WTC11 (cell line): ENCODE measurements around the gene PEAK1.

ENCODE experiments used
- CBFB ChIP-seq: sonication (generic); formaldehyde crosslinking; IDR thresholded peaks from 2 replicates; pipeline ENCODE4 v1.8.1; 2022; ENCODE audit warnings: mild to moderate bottlenecking, low read depth, missing genetic modification reagents
- CREB1 ChIP-seq: sonication (generic); formaldehyde crosslinking; IDR thresholded peaks from 2 replicates; pipeline ENCODE4 v1.8.0; 2023; ENCODE audit warnings: mild to moderate bottlenecking, missing genetic modification reagents
- ESRRA ChIP-seq: sonication (generic); formaldehyde crosslinking; IDR thresholded peaks from 2 replicates; pipeline ENCODE4 v1.8.1; 2022; ENCODE audit warnings: mild to moderate bottlenecking, missing genetic modification reagents, borderline replicate concordance
- FOXP1 ChIP-seq: sonication (generic); formaldehyde crosslinking; IDR thresholded peaks from 2 replicates; pipeline ENCODE4 v1.8.0; 2022; ENCODE audit warnings: missing genetic modification reagents, mild to moderate bottlenecking, moderate library complexity, borderline replicate concordance
- NR1H2 ChIP-seq: sonication (generic); formaldehyde crosslinking; IDR thresholded peaks from 2 replicates; pipeline ENCODE4 v1.9.0; 2021; ENCODE audit warnings: mild to moderate bottlenecking, moderate library complexity, missing genetic modification reagents
- TEAD1 ChIP-seq: sonication (generic); formaldehyde crosslinking; IDR thresholded peaks from 2 replicates; pipeline ENCODE4 v1.8.0; 2022; ENCODE audit warnings: mild to moderate bottlenecking, missing genetic modification reagents
- ZNF121 ChIP-seq: sonication (generic); formaldehyde crosslinking; IDR thresholded peaks from 2 replicates; pipeline ENCODE4 v1.8.0; 2023; ENCODE audit warnings: missing genetic modification reagents
- TF ChIP-seq, protein P1 (sequence below): fragments of 200-600 bp; IDR thresholded peaks from 2 replicates; pipeline ENCODE4 v1.8.0; 2022; ENCODE audit warnings: antibody characterized with exemption
- TF ChIP-seq, protein P2 (sequence below): sonication (generic); formaldehyde crosslinking; IDR thresholded peaks from 2 replicates; pipeline ENCODE4 v1.8.1; 2023; ENCODE audit warnings: mild to moderate bottlenecking, missing genetic modification reagents
- TF ChIP-seq, protein P3 (sequence below): sonication (generic); formaldehyde crosslinking; IDR thresholded peaks from 2 replicates; pipeline ENCODE4 v1.8.0; 2023; ENCODE audit warnings: missing genetic modification reagents
- TF ChIP-seq, protein P4 (sequence below): sonication (generic); formaldehyde crosslinking; IDR thresholded peaks from 2 replicates; pipeline ENCODE4 v1.8.0; 2022; ENCODE audit warnings: mild to moderate bottlenecking, missing genetic modification reagents
- TF ChIP-seq, protein P5 (sequence below): sonication (generic); formaldehyde crosslinking; IDR thresholded peaks from 2 replicates; pipeline ENCODE4 v1.8.1; 2022; ENCODE audit warnings: low read depth, mild to moderate bottlenecking, moderate library complexity, missing genetic modification reagents, borderline replicate concordance
- TF ChIP-seq, protein P6 (sequence below): sonication (generic); formaldehyde crosslinking; IDR thresholded peaks from 2 replicates; pipeline ENCODE4 v1.8.1; 2022; ENCODE audit warnings: missing genetic modification reagents, borderline replicate concordance

DNA sequence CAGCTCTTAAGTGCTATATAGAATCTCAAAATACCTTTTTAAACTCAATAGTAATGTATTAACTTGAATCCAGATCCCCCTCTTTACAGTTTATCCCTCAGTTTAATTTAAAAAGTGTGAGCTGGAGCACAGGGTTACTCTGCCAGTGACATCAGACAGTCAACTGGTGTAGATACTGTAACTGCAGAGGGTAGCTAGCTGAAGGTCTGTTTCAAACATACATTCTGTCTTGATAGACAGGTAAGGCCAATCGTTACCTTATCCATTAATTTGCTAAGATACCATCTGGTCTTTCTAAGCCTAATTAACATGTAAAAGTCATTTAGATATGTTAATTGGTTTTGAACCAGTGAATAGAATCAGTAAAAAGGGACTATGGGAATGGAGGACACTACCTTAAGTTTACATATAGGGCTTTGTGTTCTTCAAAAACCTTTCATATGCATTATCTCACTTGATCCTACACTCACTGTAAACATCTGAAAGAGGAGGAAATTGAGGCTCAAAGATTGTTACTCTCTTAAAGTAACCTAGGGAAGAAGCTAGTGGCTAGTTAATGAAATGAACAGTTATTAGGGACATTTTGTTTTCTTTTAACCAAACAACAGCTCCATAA, 289.5 kb downstream of the PEAK1 start:
- TF ChIP-seq, protein P1, sequence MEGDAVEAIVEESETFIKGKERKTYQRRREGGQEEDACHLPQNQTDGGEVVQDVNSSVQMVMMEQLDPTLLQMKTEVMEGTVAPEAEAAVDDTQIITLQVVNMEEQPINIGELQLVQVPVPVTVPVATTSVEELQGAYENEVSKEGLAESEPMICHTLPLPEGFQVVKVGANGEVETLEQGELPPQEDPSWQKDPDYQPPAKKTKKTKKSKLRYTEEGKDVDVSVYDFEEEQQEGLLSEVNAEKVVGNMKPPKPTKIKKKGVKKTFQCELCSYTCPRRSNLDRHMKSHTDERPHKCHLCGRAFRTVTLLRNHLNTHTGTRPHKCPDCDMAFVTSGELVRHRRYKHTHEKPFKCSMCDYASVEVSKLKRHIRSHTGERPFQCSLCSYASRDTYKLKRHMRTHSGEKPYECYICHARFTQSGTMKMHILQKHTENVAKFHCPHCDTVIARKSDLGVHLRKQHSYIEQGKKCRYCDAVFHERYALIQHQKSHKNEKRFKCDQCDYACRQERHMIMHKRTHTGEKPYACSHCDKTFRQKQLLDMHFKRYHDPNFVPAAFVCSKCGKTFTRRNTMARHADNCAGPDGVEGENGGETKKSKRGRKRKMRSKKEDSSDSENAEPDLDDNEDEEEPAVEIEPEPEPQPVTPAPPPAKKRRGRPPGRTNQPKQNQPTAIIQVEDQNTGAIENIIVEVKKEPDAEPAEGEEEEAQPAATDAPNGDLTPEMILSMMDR, result no peak
- no peak for TF ChIP-seq ZNF121
- TF ChIP-seq FOXP1, result no peak
- TF ChIP-seq, protein P2, sequence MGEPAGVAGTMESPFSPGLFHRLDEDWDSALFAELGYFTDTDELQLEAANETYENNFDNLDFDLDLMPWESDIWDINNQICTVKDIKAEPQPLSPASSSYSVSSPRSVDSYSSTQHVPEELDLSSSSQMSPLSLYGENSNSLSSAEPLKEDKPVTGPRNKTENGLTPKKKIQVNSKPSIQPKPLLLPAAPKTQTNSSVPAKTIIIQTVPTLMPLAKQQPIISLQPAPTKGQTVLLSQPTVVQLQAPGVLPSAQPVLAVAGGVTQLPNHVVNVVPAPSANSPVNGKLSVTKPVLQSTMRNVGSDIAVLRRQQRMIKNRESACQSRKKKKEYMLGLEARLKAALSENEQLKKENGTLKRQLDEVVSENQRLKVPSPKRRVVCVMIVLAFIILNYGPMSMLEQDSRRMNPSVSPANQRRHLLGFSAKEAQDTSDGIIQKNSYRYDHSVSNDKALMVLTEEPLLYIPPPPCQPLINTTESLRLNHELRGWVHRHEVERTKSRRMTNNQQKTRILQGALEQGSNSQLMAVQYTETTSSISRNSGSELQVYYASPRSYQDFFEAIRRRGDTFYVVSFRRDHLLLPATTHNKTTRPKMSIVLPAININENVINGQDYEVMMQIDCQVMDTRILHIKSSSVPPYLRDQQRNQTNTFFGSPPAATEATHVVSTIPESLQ (CRISPR knock-in tag), result no peak
- TF ChIP-seq NR1H2, result no peak
- no peak for TF ChIP-seq ESRRA
- TF ChIP-seq CBFB, result no peak
- TF ChIP-seq CREB1 (CRISPR knock-in tag), result no peak
- TF ChIP-seq, protein P3, sequence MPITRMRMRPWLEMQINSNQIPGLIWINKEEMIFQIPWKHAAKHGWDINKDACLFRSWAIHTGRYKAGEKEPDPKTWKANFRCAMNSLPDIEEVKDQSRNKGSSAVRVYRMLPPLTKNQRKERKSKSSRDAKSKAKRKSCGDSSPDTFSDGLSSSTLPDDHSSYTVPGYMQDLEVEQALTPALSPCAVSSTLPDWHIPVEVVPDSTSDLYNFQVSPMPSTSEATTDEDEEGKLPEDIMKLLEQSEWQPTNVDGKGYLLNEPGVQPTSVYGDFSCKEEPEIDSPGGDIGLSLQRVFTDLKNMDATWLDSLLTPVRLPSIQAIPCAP, result no peak
- TF ChIP-seq, protein P4, sequence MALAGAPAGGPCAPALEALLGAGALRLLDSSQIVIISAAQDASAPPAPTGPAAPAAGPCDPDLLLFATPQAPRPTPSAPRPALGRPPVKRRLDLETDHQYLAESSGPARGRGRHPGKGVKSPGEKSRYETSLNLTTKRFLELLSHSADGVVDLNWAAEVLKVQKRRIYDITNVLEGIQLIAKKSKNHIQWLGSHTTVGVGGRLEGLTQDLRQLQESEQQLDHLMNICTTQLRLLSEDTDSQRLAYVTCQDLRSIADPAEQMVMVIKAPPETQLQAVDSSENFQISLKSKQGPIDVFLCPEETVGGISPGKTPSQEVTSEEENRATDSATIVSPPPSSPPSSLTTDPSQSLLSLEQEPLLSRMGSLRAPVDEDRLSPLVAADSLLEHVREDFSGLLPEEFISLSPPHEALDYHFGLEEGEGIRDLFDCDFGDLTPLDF (CRISPR knock-in tag), result no peak
- TF ChIP-seq, protein P5, sequence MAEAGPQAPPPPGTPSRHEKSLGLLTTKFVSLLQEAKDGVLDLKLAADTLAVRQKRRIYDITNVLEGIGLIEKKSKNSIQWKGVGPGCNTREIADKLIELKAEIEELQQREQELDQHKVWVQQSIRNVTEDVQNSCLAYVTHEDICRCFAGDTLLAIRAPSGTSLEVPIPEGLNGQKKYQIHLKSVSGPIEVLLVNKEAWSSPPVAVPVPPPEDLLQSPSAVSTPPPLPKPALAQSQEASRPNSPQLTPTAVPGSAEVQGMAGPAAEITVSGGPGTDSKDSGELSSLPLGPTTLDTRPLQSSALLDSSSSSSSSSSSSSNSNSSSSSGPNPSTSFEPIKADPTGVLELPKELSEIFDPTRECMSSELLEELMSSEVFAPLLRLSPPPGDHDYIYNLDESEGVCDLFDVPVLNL, result no peak
- no peak for TF ChIP-seq TEAD1 (CRISPR knock-in tag)
- TF ChIP-seq, protein P6, sequence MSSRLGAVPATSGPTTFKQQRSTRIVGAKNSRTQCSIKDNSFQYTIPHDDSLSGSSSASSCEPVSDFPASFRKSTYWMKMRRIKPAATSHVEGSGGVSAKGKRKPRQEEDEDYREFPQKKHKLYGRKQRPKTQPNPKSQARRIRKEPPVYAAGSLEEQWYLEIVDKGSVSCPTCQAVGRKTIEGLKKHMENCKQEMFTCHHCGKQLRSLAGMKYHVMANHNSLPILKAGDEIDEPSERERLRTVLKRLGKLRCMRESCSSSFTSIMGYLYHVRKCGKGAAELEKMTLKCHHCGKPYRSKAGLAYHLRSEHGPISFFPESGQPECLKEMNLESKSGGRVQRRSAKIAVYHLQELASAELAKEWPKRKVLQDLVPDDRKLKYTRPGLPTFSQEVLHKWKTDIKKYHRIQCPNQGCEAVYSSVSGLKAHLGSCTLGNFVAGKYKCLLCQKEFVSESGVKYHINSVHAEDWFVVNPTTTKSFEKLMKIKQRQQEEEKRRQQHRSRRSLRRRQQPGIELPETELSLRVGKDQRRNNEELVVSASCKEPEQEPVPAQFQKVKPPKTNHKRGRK (CRISPR knock-in tag), result no peak
